AG09309 (cell line): ENCODE data around the gene KDSR.

Experiments
- DNase-seq: peaks from one replicate; pipeline ENCODE4 v3.0.0-alpha.2; 2010; ENCODE audit warnings: low read depth
- H3K4me3 ChIP-seq: 2 replicates; pipeline ENCODE4 v1.5.1; 2011; ENCODE audit warnings: mild to moderate bottlenecking, low read depth, low read length, moderate library complexity; ENCODE audit not compliant: control insufficient read depth
- CTCF ChIP-seq: IDR thresholded peaks from 2 replicates; pipeline ENCODE4 v1.5.1; 2011; ENCODE audit warnings: mild to moderate bottlenecking, low read depth, low read length, inconsistent platforms; ENCODE audit not compliant: insufficient read depth, control insufficient read depth; ENCODE audit errors: missing control alignments

KDSR gene

GRCh38 chr18:63402246-63403162 lies 35.5 kb upstream of the KDSR start:
- TF ChIP-seq CTCF: no peak
- H3K4me3 ChIP-seq: no peak overlapping the region
- no peak for DNase-seq

DNA sequence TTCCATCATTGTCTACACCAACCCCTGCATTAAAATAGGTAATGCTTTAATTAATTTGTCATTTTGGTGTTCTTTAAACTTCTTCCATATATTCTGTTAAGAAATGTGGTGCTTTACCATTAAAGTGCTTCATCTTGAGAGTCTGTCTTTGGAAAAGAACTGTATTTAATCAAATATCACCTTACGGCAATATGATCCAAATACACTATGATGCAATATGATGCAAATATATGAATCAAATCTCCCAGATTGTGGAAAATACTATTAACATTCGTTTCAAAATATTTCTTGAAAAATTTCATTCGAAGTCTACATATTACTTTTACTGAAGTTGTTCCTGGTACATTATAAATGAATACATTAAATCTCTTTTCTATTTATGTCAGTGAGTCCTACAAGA lies 32.3 kb upstream of the KDSR start:
- H3K4me3 ChIP-seq: no peak overlapping the region
- no peak for DNase-seq
- TF ChIP-seq CTCF: no peak

GRCh38 chr18:63397349-63397748 lies 30.3 kb upstream of the KDSR start:
- H3K4me3 ChIP-seq: no peak overlapping the region
- TF ChIP-seq CTCF: no peak
- DNase-seq: no peak

DNA sequence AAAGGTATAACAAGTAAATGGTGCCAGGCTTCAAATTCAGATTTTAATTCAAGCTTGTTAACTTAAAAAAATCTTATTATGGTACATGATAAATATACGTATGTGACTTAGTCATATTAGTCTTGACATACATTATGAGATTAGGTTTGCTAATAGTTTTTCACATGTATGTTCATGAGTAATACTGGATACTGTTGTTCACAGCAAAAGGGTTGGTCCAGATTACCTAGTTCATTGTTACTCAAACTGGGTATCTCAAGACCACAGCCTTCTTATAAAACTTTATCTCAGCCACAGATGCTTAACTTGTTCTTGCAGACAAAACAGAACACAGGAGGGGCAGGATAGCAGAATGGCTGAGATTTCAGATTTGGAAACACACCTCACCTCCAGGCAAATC lies 28.5 kb upstream of the KDSR start:
- TF ChIP-seq CTCF: no peak
- no peak for DNase-seq
- H3K4me3 ChIP-seq: no peak overlapping the region

DNA sequence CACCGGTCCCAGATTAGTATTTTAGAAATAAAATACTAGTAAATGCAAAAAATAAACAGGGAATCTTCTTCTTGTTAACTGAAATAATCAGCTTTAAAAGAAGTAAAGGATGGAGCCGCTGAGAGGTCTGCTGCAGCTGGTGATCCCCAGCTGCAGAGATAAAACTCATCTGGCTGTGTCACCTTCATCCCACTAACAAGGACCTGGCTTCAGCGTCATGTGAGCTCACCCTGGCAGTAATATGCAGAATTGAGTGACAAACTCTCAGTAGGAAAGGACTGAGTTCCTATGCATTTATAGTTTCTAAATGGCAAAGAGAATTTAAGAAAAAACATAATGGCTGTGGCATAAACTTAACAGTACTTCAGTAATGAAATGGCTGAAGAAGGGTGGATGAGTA lies 27.9 kb upstream of the KDSR start:
- TF ChIP-seq CTCF: no peak
- no peak overlapping the region for H3K4me3 ChIP-seq
- no peak for DNase-seq

DNA sequence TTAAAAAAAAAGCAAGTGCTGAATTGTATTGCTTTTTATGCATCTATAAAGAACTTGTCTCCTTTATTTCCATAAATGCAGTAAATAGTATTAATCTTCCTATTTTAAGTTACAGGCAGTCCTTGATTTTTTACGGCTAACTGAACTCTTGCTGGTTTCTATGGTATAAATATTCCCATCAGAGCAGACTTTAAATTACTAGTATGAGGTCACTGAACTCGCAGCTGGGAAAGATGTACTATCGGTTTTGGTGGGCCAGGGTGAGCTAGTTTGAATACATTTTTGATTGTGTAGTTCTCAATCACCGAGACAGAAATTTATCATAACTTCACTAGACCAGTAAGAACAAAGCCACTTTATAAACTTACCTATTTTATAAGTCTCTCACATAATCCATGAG lies 20.9 kb upstream of the KDSR start:
- no peak overlapping the region for H3K4me3 ChIP-seq
- no peak for DNase-seq
- TF ChIP-seq CTCF: no peak

DNA sequence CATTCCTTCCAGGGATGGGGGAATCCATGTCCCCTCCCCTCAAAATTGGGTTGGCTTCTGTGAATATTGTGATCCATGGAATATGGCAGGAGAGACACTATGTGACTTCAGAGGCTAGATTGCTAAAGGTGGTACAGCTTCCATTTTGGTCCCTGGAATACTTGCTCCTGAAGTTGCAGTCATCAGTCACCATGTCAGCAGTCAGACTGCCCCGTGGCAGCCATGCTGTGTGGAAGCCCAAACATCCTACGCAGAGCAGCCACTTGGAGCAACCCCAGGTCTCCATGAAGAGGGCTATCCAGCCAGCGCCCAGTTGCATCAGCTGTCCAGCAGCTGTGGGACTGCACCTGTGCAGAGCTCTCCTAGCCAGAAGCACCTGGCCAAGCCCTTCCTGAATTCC lies 15.8 kb upstream of the KDSR start:
- no peak for TF ChIP-seq CTCF
- H3K4me3 ChIP-seq: no peak overlapping the region
- no peak for DNase-seq
